Measurements from ENCODE around the gene PPP1R37.
A peak's percentile ranks its signal among the peaks of the same experiment; 100 is the strongest.

PPP1R37 gene

GRCh38 chr19:45161738-45162607, 69.0 kb downstream of the PPP1R37 start:
- TF ChIP-seq SPI1 (IDR thresholded peaks at IDR 0.05; ENCODE audit: low read depth, low read length): no peak
- no peak for TF ChIP-seq POLR2A (IDR thresholded peaks at IDR 0.05; ENCODE audit: low read depth, low read length)
- no peak for TF ChIP-seq POLR2AphosphoS5 (IDR thresholded peaks at IDR 0.05; ENCODE audit: low read depth, low read length)
- TF ChIP-seq POU2F2 (IDR thresholded peaks at IDR 0.05; ENCODE audit: low read depth, low read length): no peak
- TF ChIP-seq TAF1 (IDR thresholded peaks at IDR 0.05; ENCODE audit: low read depth, low read length): no peak
- no peak for TF ChIP-seq PAX5 (IDR thresholded peaks at IDR 0.05; ENCODE audit: insufficient read depth, low read length, severe bottlenecking)
- FAIRE-seq: no peak
- DNase-seq (ENCODE audit: insufficient read length, low spot score): no peak

- TF ChIP-seq POLR2AphosphoS5 (IDR thresholded peaks at IDR 0.05; ENCODE audit: low read depth, low read length): no peak
- no peak for TF ChIP-seq POLR2A (IDR thresholded peaks at IDR 0.05; ENCODE audit: low read depth, low read length)
- no peak for TF ChIP-seq SPI1 (IDR thresholded peaks at IDR 0.05; ENCODE audit: low read depth, low read length)
- DNase-seq (ENCODE audit: insufficient read length, low spot score) (no peak), FAIRE-seq (no peak)
Measured at GRCh38 chr19:45162608-45163143, 69.7 kb downstream of the PPP1R37 start.

- no peak for TF ChIP-seq SPI1 (IDR thresholded peaks at IDR 0.05; ENCODE audit: low read depth, low read length)
- no peak for TF ChIP-seq POLR2AphosphoS5 (IDR thresholded peaks at IDR 0.05; ENCODE audit: low read depth, low read length)
- TF ChIP-seq PAX5 (IDR thresholded peaks at IDR 0.05; ENCODE audit: insufficient read depth, low read length, severe bottlenecking): no peak
- no peak for TF ChIP-seq POLR2A (IDR thresholded peaks at IDR 0.05; ENCODE audit: low read depth, low read length)
- TF ChIP-seq TAF1 (IDR thresholded peaks at IDR 0.05; ENCODE audit: low read depth, low read length): no peak
- no peak for TF ChIP-seq POU2F2 (IDR thresholded peaks at IDR 0.05; ENCODE audit: low read depth, low read length)
- DNase-seq (ENCODE audit: insufficient read length, low spot score) (no peak), FAIRE-seq (no peak)
Measured at GRCh38 chr19:45163156-45163555, 70.2 kb downstream of the PPP1R37 start.

- DNase-seq (ENCODE audit: insufficient read length, low spot score) (no peak), FAIRE-seq (peak; percentile 48)
- TF ChIP-seq PAX5 (IDR thresholded peaks at IDR 0.05; ENCODE audit: insufficient read depth, low read length, severe bottlenecking): no peak
- TF ChIP-seq POLR2AphosphoS5 (IDR thresholded peaks at IDR 0.05; ENCODE audit: low read depth, low read length): no peak
- TF ChIP-seq SPI1 (IDR thresholded peaks at IDR 0.05; ENCODE audit: low read depth, low read length): no peak
- TF ChIP-seq TAF1 (IDR thresholded peaks at IDR 0.05; ENCODE audit: low read depth, low read length): no peak
Measured at GRCh38 chr19:45163751-45164460, 70.9 kb downstream of the PPP1R37 start.

- TF ChIP-seq PAX5 (IDR thresholded peaks at IDR 0.05; ENCODE audit: insufficient read depth, low read length, severe bottlenecking): no peak
- TF ChIP-seq SPI1 (IDR thresholded peaks at IDR 0.05; ENCODE audit: low read depth, low read length): no peak
- no peak for TF ChIP-seq POLR2A (IDR thresholded peaks at IDR 0.05; ENCODE audit: low read depth, low read length)
- TF ChIP-seq TAF1 (IDR thresholded peaks at IDR 0.05; ENCODE audit: low read depth, low read length): 0 out of 2 replicates have a peak, but pooled peaks have one; percentile 20
- FAIRE-seq (peak; percentile 89), DNase-seq (ENCODE audit: insufficient read length, low spot score) (peak; percentile 85)
Measured at GRCh38 chr19:45164577-45165335, 71.8 kb downstream of the PPP1R37 start.

- DNase-seq (ENCODE audit: insufficient read length, low spot score) (no peak), FAIRE-seq (no peak)
- TF ChIP-seq POLR2A (IDR thresholded peaks at IDR 0.05; ENCODE audit: low read depth, low read length) (no peak), PAX5 (IDR thresholded peaks at IDR 0.05; ENCODE audit: insufficient read depth, low read length, severe bottlenecking) (no peak), POU2F2 (IDR thresholded peaks at IDR 0.05; ENCODE audit: low read depth, low read length) (no peak), SPI1 (IDR thresholded peaks at IDR 0.05; ENCODE audit: low read depth, low read length) (no peak), POLR2AphosphoS5 (IDR thresholded peaks at IDR 0.05; ENCODE audit: low read depth, low read length) (no peak), TAF1 (IDR thresholded peaks at IDR 0.05; ENCODE audit: low read depth, low read length) (no peak)
Measured at GRCh38 chr19:45166723-45167252, 73.8 kb downstream of the PPP1R37 start.

- TF ChIP-seq POU2F2 (IDR thresholded peaks at IDR 0.05; ENCODE audit: low read depth, low read length) (no peak), TAF1 (IDR thresholded peaks at IDR 0.05; ENCODE audit: low read depth, low read length) (no peak), PAX5 (IDR thresholded peaks at IDR 0.05; ENCODE audit: insufficient read depth, low read length, severe bottlenecking) (no peak), POLR2A (IDR thresholded peaks at IDR 0.05; ENCODE audit: low read depth, low read length) (no peak), POLR2AphosphoS5 (IDR thresholded peaks at IDR 0.05; ENCODE audit: low read depth, low read length) (no peak), SPI1 (IDR thresholded peaks at IDR 0.05; ENCODE audit: low read depth, low read length) (no peak)
- FAIRE-seq: no peak
- DNase-seq (ENCODE audit: insufficient read length, low spot score): no peak
Measured at GRCh38 chr19:45168767-45169351, 75.9 kb downstream of the PPP1R37 start.

- no peak for FAIRE-seq
- no peak for DNase-seq (ENCODE audit: insufficient read length, low spot score)
- TF ChIP-seq PAX5 (IDR thresholded peaks at IDR 0.05; ENCODE audit: insufficient read depth, low read length, severe bottlenecking) (no peak), POLR2AphosphoS5 (IDR thresholded peaks at IDR 0.05; ENCODE audit: low read depth, low read length) (no peak), POLR2A (IDR thresholded peaks at IDR 0.05; ENCODE audit: low read depth, low read length) (no peak), POU2F2 (IDR thresholded peaks at IDR 0.05; ENCODE audit: low read depth, low read length) (no peak), TAF1 (IDR thresholded peaks at IDR 0.05; ENCODE audit: low read depth, low read length) (no peak), SPI1 (IDR thresholded peaks at IDR 0.05; ENCODE audit: low read depth, low read length) (no peak)
Measured at GRCh38 chr19:45169602-45170001, 76.6 kb downstream of the PPP1R37 start.
